Measurements from ENCODE around the gene INHBC.
A peak's percentile ranks its signal among the peaks of the same experiment; 100 is the strongest.

The INHBC gene

DNA sequence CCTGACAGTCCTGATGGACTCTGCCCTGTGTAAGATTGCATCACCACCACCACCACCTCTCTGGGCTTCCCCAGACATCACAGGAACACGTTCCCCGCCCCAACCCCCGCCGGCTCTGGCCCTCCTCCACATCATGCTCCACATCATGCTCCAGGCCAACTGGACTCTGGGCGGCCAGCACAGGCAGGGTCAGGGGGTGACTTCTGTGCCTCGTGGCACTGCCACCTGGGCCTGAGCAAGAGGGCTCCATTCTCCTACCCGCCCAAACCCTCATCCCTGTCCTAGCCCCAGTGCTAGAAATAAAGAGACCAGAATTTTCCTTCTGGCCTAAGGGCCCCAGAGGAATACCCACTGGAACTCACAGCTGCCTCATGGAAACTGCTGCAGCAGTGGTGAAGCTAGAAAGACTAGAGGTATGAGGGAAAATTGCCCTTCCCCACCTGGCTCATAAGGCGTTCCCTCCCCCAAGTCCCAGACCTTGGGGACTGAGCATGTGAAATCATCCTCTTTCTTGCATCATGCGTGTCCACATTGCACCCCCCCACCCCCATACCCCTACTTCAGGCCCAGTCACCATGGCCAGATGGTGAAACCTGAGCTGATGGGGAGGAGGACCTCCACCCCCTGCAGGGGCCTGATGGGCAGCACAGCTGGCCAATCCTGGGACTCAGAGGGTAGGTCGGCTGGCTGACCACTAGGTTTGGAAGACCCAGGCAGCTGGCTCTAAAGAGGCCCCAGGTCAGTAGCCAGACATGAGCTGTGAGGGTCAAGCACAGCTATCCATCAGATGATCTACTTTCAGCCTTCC is 20.2 kb downstream of the INHBC start, which contains the start of gene INHBE:
Gene INHBE, plus strand, starts transcription at position 742 of the 808 bp plus-strand sequence. CDS start 230 bp downstream, outside the sequence.
- FAIRE-seq, result no peak

GRCh38 chr12:57455374-57456144 is 21.0 kb downstream of the INHBC start:
- FAIRE-seq, result no peak

DNA sequence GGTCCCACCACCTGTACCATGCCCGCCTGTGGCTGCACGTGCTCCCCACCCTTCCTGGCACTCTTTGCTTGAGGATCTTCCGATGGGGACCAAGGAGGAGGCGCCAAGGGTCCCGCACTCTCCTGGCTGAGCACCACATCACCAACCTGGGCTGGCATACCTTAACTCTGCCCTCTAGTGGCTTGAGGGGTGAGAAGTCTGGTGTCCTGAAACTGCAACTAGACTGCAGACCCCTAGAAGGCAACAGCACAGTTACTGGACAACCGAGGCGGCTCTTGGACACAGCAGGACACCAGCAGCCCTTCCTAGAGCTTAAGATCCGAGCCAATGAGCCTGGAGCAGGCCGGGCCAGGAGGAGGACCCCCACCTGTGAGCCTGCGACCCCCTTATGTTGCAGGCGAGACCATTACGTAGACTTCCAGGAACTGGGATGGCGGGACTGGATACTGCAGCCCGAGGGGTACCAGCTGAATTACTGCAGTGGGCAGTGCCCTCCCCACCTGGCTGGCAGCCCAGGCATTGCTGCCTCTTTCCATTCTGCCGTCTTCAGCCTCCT is 21.6 kb downstream of the INHBC start:
- FAIRE-seq, result no peak

DNA sequence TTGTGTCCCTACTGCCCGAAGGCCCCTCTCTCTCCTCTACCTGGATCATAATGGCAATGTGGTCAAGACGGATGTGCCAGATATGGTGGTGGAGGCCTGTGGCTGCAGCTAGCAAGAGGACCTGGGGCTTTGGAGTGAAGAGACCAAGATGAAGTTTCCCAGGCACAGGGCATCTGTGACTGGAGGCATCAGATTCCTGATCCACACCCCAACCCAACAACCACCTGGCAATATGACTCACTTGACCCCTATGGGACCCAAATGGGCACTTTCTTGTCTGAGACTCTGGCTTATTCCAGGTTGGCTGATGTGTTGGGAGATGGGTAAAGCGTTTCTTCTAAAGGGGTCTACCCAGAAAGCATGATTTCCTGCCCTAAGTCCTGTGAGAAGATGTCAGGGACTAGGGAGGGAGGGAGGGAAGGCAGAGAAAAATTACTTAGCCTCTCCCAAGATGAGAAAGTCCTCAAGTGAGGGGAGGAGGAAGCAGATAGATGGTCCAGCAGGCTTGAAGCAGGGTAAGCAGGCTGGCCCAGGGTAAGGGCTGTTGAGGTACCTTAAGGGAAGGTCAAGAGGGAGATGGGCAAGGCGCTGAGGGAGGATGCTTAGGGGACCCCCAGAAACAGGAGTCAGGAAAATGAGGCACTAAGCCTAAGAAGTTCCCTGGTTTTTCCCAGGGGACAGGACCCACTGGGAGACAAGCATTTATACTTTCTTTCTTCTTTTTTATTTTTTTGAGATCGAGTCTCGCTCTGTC is 22.3 kb downstream of the INHBC start:
- no peak for FAIRE-seq

- FAIRE-seq, result no peak
Observed at GRCh38 chr12:57458665-57459054, 24.1 kb downstream of the INHBC start.

DNA sequence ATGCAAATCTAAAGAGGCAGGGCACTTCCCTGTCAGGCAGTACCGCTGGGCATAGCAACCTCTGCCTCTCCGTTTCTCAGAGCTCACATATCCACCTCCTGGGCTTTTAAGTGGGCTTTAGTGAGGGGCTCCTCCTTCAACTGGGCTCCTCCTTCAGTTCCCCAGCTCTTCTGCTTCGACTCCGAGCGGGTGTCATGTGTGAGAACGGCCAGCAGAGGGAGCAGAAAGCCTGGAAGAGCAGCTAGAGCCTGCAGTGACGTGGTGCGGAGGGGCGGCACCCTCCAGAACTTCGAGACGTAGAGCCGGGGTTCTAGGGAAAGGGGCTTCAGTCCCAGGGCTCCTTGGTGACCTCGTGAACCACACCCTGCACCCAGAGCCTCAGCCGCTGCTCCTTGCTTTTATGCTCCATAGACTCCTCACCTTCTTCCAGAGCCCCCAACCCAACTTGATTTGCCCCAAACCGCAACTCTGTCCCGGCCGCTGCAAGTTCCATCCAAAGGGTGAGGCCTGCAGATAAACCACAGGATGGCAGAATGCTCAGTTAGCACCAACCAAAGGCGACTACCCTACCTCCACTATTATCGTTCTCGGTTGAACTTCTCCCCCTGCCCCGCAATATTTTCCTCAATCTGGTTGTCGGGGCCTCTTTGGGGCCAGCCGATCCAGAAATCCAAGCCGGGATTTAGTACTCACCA is 24.6 kb downstream of the INHBC start:
- peak; percentile 58 for FAIRE-seq

DNA sequence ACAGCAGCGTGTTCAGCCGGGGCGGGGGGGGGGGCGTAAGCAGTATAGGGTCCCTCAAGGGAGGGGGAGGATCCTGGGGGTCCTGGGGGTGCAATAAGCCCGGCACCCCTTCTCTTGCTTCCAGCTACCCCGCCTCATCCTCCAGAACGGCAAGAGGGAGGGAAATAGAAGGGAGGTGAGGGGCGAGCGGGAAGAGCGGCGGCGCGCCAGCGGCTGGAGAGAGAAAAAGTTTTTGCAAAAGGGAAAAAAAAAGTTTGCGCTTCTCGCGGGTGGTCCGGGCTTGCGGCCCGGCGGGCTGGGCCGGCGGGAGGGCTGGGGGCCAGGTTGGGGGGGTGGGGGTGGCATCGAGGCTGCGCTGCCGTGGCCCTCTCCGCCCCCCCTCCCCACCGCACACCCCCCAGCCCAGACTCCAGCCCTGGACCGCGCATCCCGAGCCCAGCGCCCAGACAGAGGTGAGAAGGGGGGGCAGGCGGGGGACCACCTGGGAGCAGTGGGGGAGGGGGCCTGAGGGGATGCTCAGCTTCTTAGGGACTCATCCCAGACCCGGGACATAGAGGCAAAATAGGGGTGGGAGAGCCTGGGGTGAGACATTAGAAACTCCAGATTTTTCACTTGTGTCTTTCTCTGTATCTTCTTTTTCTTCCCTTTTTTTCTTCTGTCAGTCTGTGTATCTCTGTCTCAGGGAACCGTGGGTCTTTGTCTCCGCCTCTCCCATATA is 25.3 kb downstream of the INHBC start, which contains the start of gene GLI1:
Gene GLI1, plus strand, starts transcription at position 36 of the 718 bp plus-strand sequence. CDS start 3,907 bp downstream, outside the sequence.
- FAIRE-seq, result no peak

GRCh38 chr12:57460468-57460784 is 25.8 kb downstream of the INHBC start:
- FAIRE-seq, result no peak

- FAIRE-seq, result no peak
Observed at GRCh38 chr12:57460841-57461275, 26.3 kb downstream of the INHBC start.

DNA sequence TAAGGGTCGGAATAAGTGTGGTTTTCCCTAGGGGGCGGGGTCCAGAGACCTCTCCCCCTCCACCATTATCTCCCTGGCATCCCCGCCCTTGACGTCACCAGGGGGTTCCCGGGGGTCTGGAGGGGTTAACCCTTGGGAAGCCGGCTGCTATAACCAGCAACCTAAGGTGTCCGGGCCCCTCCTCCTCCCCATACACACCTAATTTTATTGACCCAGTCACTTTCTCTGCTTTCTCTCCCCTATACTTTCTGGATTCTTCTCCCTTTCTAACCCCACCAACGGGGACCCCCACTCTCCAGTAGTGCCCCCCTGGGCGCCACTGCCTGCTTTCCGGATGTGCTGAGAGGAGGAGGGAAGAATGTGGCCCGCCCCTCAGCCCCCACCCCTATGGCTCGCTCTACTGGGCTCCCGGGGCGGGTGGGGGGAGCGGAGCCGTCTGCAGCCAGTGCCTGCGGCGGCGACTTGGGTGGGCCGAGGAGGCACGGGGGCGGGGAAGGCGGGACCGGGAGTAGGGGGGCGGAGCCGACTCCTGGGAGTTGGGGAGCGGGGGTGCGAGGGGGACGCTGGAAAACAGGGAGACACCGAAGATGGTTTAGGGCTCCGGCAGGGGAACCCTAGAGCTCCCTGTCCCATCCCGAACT is 26.8 kb downstream of the INHBC start:
- no peak for FAIRE-seq

GRCh38 chr12:57461917-57462250 is 27.3 kb downstream of the INHBC start:
- FAIRE-seq, result no peak

DNA sequence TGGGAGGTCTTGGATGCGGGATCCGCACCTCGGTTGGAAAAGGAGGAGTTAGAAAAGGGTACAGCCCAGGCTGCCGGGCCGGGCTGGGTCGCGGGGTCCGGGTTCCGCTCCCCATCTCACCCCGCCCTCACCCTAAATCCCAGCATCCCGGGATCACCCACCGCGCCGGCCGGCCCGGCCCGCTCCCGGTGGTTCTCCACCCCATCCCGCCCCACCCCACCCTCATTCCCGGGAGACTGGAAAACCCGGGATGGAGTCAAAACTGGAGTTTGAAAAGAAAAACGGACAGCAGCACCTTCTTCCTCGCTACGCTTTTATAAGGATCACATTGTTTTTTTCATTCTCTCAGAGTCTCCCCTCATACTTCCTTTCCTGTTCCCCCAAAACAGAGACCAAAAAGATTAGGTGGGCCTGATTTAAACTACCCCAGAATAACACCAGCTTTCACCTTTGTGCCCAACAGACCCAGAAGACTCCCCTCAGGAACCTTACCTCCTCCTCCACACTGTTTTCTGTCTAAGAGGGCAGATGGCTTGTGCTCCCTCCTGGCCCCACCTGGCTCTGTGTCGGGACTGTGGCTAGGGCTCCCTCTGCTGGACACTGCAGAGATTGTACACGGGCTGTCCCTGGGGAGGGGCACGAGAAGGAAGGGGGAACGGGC is 27.8 kb downstream of the INHBC start:
- FAIRE-seq, result no peak

- FAIRE-seq, result no peak
Observed at GRCh38 chr12:57462912-57463253, 28.3 kb downstream of the INHBC start.

DNA sequence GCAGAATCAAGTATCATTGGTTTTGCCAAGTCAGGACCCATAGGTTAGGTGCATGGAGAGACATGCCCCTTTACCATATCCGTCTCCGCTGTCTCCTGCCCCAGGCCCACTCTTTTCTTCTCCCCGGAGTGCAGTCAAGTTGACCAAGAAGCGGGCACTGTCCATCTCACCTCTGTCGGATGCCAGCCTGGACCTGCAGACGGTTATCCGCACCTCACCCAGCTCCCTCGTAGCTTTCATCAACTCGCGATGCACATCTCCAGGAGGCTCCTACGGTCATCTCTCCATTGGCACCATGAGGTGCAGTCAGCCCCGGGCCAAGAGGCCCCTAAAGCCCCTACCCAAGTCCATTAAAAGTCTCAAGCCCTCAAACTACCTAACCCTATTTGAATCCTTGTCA is 30.0 kb downstream of the INHBC start:
- FAIRE-seq, result no peak

GRCh38 chr12:57465030-57465746 is 30.6 kb downstream of the INHBC start:
- no peak for FAIRE-seq

DNA sequence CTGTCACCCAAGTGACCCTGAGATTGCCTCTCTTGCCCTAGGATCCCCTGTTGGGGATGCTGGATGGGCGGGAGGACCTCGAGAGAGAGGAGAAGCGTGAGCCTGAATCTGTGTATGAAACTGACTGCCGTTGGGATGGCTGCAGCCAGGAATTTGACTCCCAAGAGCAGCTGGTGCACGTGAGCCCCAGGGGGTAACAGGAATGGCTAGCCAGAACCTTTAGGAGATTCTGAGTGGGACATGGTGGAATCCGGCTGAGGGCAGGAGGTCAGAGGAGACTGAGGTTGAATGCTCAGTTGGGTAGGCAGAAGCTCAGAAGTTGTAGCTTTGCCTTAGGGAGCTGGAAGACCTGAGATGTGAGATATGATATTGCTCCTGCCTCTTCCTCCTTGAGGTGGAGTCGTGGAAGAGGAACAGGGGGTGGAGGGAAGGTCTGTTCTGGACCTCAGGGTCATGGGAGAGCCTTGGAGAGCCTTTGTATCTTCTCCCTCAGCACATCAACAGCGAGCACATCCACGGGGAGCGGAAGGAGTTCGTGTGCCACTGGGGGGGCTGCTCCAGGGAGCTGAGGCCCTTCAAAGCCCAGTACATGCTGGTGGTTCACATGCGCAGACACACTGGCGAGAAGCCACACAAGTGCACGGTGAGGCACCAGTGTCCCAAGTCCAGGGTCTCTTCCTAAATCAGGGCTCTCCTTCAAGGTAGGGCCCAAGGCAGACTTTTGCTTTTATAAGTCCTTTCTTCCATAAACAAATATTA is 31.3 kb downstream of the INHBC start:
- no peak for FAIRE-seq

DNA sequence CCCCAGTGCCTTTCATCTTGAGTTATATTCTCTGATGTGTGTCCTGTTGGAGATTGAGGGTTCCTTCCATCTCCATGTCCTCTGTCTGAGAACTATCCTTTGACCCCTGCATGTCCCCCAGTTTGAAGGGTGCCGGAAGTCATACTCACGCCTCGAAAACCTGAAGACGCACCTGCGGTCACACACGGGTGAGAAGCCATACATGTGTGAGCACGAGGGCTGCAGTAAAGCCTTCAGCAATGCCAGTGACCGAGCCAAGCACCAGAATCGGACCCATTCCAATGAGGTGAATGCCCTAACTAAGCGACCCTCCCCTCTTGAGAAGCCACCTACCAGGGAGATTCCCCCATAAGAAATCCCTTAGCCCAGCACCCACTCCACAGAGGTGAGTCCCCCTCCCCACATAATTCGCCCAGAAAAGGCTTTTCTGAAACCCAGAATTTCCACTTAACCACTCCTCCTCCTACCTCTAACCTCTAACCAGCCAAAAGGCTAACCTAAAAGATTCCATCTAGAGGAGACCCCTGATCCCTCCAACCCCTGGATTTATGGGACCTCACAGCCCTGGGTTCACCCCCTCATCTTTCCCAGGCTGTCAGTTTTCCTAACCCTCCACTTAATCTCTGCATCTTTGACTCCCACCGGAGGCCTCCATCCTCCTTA is 32.8 kb downstream of the INHBC start:
- no peak for FAIRE-seq

DNA sequence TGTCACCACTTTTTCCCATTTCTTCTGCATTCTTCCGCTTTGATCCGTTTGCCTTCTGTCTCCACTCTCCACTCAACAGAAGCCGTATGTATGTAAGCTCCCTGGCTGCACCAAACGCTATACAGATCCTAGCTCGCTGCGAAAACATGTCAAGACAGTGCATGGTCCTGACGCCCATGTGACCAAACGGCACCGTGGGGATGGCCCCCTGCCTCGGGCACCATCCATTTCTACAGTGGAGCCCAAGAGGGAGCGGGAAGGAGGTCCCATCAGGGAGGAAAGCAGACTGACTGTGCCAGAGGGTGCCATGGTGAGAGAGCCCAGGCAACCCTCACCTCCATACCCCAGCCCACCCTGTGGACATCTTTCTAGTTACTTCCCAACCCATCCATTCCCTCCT is 33.3 kb downstream of the INHBC start:
- no peak for FAIRE-seq
